Nephron progenitor cell (in vitro differentiated cells): ENCODE measurements around the gene NTRK3.

Source experiments
- DNase-seq: peaks from one replicate; pipeline ENCODE4 v3.0.0; 2021
- H3K27ac Mint-ChIP-seq: 2 replicates; pipeline ENCODE4 v1.8.0; 2021; ENCODE audit warnings: mild to moderate bottlenecking, moderate library complexity, mixed read lengths
- H3K27me3 Mint-ChIP-seq: 2 replicates; pipeline ENCODE4 v1.8.0; 2021; ENCODE audit warnings: mild to moderate bottlenecking, low read depth, mixed read lengths; ENCODE audit not compliant: poor library complexity
- H3K36me3 Mint-ChIP-seq: 2 replicates; pipeline ENCODE4 v1.8.0; 2021; ENCODE audit warnings: low read depth, mixed read lengths
- H3K4me1 Mint-ChIP-seq: 2 replicates; pipeline ENCODE4 v1.8.0; 2021; ENCODE audit warnings: mixed read lengths
- H3K4me3 Mint-ChIP-seq: 2 replicates; pipeline ENCODE4 v1.8.0; 2021; ENCODE audit warnings: mild to moderate bottlenecking, moderate library complexity, mixed read lengths
- H3K9me3 Mint-ChIP-seq: 2 replicates; pipeline ENCODE4 v1.8.0; 2021; ENCODE audit warnings: mild to moderate bottlenecking, moderate library complexity, mixed read lengths
- TF ChIP-seq, protein P1 (sequence below): fragments of 200-600 bp; sonication (generic); IDR thresholded peaks from 2 replicates; pipeline ENCODE4 v1.5.0; 2021; ENCODE audit warnings: antibody characterized with exemption

Gene NTRK3

GRCh38 chr15:88029696-88030095 lies 226.8 kb downstream of the NTRK3 start:
- Mint-ChIP-seq H3K36me3 (no peaks in the 10 kb centered on the region), H3K9me3 (peaks cover 3% of the 10 kb centered on the region), H3K27ac (no peak overlapping the region), H3K4me1 (no peaks in the 10 kb centered on the region), H3K4me3 (no peak overlapping the region), H3K27me3 (peaks cover 13% of the 10 kb centered on the region)
- DNase-seq: no peak
- TF ChIP-seq, protein P1, sequence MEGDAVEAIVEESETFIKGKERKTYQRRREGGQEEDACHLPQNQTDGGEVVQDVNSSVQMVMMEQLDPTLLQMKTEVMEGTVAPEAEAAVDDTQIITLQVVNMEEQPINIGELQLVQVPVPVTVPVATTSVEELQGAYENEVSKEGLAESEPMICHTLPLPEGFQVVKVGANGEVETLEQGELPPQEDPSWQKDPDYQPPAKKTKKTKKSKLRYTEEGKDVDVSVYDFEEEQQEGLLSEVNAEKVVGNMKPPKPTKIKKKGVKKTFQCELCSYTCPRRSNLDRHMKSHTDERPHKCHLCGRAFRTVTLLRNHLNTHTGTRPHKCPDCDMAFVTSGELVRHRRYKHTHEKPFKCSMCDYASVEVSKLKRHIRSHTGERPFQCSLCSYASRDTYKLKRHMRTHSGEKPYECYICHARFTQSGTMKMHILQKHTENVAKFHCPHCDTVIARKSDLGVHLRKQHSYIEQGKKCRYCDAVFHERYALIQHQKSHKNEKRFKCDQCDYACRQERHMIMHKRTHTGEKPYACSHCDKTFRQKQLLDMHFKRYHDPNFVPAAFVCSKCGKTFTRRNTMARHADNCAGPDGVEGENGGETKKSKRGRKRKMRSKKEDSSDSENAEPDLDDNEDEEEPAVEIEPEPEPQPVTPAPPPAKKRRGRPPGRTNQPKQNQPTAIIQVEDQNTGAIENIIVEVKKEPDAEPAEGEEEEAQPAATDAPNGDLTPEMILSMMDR: no peak

DNA sequence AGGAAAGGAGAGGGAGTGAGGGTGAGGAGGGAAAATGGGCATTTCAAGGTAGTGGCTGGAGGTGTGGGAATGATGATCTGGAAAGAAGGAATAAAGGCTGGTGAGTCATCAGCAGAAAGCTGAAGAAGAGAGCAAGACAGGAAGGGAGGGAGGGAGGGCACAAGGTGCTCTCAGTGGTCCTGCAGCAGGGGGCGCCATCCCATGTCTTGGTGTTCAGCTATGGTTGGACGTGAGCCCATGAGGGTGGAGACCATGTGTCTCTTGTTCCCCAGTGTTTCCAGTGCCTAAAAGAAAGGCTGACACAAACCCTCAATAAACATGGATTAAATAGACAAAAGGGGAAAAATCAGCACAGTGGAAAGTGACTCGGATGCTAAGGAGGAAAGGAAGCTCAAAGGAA lies 228.5 kb downstream of the NTRK3 start:
- Mint-ChIP-seq H3K4me3 (no peak overlapping the region), H3K4me1 (no peaks in the 10 kb centered on the region), H3K27me3 (peaks cover 12% of the 10 kb centered on the region), H3K27ac (no peak overlapping the region), H3K36me3 (no peaks in the 10 kb centered on the region), H3K9me3 (peaks cover 3% of the 10 kb centered on the region)
- TF ChIP-seq, protein P1: no peak
- no peak for DNase-seq

GRCh38 chr15:88023914-88024313 lies 232.6 kb downstream of the NTRK3 start:
- Mint-ChIP-seq H3K27me3 (peaks cover 16% of the 10 kb centered on the region), H3K9me3 (peaks cover 3% of the 10 kb centered on the region), H3K27ac (no peak overlapping the region), H3K4me1 (no peaks in the 10 kb centered on the region), H3K4me3 (no peak overlapping the region), H3K36me3 (no peaks in the 10 kb centered on the region)
- no peak for DNase-seq
- TF ChIP-seq, protein P1: no peak

DNA sequence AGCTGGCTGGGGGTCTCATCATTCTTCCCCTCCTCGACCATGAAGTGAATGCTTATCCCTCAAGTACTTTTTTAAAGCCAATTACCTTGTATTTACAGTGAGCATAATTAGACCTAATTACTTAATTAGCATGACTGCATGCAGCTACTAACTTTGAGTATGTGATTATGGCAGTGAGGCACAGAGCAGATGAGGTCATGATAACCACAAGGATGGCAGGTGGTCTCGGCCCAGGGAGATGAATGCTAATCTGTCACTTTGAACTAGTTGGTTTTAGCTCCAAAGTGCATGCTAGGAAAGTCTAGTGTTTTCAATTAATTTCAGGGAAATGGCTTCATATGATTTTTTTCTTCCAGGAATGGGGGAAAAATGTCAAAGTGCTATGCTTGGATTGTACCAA lies 233.8 kb downstream of the NTRK3 start:
- Mint-ChIP-seq H3K4me1 (no peaks in the 10 kb centered on the region), H3K9me3 (peaks cover 3% of the 10 kb centered on the region), H3K4me3 (no peak overlapping the region), H3K27ac (no peak overlapping the region), H3K27me3 (peaks cover 22% of the 10 kb centered on the region), H3K36me3 (no peaks in the 10 kb centered on the region)
- TF ChIP-seq, protein P1: no peak
- DNase-seq: no peak

GRCh38 chr15:88021601-88022000 lies 234.9 kb downstream of the NTRK3 start:
- H3K27ac Mint-ChIP-seq: no peak overlapping the region
- H3K9me3 Mint-ChIP-seq: peaks cover 3% of the 10 kb centered on the region
- no peaks in the 10 kb centered on the region for H3K4me1 Mint-ChIP-seq
- TF ChIP-seq, protein P1: no peak
- no peak for DNase-seq
- H3K36me3 Mint-ChIP-seq: no peaks in the 10 kb centered on the region
- peaks cover 22% of the 10 kb centered on the region for H3K27me3 Mint-ChIP-seq
- no peak overlapping the region for H3K4me3 Mint-ChIP-seq

DNA sequence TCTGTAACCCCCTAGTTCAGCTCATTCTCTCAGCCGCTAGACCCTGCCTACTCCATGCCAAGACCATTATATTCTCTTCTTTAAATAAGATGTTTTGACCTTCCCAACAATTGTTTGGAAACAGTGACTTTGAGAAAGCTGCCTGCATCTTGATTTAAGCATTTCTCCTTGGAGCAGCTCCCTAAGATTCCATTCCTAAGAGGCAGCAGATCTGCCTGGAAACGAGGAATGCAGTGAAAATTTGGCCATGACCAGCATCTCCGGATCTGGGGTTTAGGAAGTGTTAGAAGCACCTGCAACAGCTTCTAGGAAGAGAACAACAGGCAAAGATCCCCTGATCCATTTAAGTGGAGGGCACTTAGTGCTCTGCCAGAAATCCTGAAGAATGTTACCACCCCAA lies 235.7 kb downstream of the NTRK3 start:
- Mint-ChIP-seq H3K9me3 (peaks cover 3% of the 10 kb centered on the region), H3K4me1 (no peaks in the 10 kb centered on the region), H3K27me3 (peaks cover 22% of the 10 kb centered on the region), H3K27ac (no peak overlapping the region), H3K4me3 (no peak overlapping the region), H3K36me3 (no peaks in the 10 kb centered on the region)
- no peak for DNase-seq
- TF ChIP-seq, protein P1: no peak
